Lower leg skin (tissue), 4 donors: ENCODE data around the gene TBPL2. TPM values are rescaled to one million over a fixed set of nuclear protein-coding genes. Genes with fewer than 3 reads are reported as not detected.

Experiments
- DNase-seq, 2 donors: peaks; one replicate each; pipeline ENCODE4 v3.0.0-alpha.2; 2019; ENCODE audit warnings: low spot score in 2 of 2
- H3K4me3 ChIP-seq: fragments of 200-600 bp; sonication (generic); 2 replicates; pipeline ENCODE4 v1.5.1; 2017; ENCODE audit warnings: mild to moderate bottlenecking, low read depth; ENCODE audit not compliant: poor library complexity, severe bottlenecking
- POLR2A ChIP-seq, 2 donors: fragments of 450-650 bp; IDR thresholded peaks; one replicate each; pipeline ENCODE4 v1.6.1; 2016 to 2017; ENCODE audit warnings: antibody characterized with exemption in 2 of 2, mild to moderate bottlenecking in 1 of 2, moderate library complexity in 1 of 2
- WGBS, 2 donors: methylation state at CpG; one replicate each; pipeline ENCODE4 v1.1.5; 2018; 5-methylcytosine and 5-hydroxymethylcytosine counted together
- intact Hi-C: fragments of 100-400 bp; cut with DNase I; formaldehyde crosslinking; loops from one replicate; pipeline ENCODE4 v1.15.0; 2023; ENCODE audit warnings: low total_unique reads
- total RNA-seq, 4 donors: library from RNA; depleted of rRNA; stranded (reverse); fragments of >200 nt; gene quantifications; one replicate each; pipeline ENCODE4 v1.1.0, GENCODE V29; 2016
- TF ChIP-seq, protein P1 (sequence below), 3 donors: fragments of 450-650 bp; IDR thresholded peaks; one replicate each; pipeline ENCODE4 v1.5.1; 2016; ENCODE audit warnings: antibody characterized with exemption in 3 of 3, mild to moderate bottlenecking in 3 of 3, moderate library complexity in 2 of 3

TBPL2 gene
- total RNA-seq, 4 donors from 2014 or later: not detected

DNA sequence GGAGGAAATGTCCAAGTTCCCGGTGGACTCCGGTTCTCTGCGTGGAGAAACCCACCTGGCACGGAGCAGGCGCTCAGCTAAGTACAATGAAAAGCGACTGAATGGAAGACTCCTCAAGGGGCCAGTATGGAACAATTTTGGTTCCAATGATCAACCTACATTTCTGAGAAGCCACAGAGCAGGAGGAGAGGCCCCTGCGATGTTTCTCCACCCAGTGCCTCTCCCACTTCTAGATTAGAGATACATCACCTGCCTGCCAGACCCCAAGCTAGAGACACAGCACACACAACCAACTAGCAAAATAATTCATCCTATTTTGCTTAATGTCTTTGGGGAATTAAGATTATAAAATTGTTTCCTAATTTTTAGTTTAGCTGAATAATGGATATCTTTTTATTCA, 67.6 kb downstream of the TBPL2 start:
- 95 to 96% methylated on average over 7 of the region's 7 CpGs for WGBS, 2 donors
- TF ChIP-seq POLR2A (IDR thresholded peaks at IDR 0.05): no peak
- TF ChIP-seq, protein P1, sequence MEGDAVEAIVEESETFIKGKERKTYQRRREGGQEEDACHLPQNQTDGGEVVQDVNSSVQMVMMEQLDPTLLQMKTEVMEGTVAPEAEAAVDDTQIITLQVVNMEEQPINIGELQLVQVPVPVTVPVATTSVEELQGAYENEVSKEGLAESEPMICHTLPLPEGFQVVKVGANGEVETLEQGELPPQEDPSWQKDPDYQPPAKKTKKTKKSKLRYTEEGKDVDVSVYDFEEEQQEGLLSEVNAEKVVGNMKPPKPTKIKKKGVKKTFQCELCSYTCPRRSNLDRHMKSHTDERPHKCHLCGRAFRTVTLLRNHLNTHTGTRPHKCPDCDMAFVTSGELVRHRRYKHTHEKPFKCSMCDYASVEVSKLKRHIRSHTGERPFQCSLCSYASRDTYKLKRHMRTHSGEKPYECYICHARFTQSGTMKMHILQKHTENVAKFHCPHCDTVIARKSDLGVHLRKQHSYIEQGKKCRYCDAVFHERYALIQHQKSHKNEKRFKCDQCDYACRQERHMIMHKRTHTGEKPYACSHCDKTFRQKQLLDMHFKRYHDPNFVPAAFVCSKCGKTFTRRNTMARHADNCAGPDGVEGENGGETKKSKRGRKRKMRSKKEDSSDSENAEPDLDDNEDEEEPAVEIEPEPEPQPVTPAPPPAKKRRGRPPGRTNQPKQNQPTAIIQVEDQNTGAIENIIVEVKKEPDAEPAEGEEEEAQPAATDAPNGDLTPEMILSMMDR (IDR thresholded peaks at IDR 0.05): no peak
- no peak for DNase-seq
- intact Hi-C loops: no loop called here
- H3K4me3 ChIP-seq: no peak overlapping the region

DNA sequence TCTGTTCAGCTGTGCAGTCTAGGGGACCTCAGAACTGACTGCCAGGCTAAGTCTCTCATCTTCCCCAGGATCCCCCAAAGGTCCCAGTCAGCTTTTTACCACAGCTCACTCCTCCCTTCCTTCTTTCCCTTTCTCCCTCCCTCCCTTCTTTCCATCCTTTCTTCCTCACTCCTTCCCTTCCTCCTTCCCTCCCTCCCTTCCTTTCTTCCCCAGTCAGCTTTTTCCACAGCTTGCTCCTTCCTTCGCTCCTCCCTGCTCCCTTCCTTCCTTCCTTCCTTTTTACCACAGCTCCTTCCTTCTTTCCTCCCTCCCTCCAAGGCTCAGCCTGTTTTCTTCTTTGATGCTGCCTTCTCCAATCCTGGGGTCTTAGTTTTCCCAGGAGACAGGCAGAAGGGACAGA, 68.0 kb downstream of the TBPL2 start:
- intact Hi-C loops: no loop called here
- no peak for DNase-seq
- H3K4me3 ChIP-seq: no peak overlapping the region
- no peak for TF ChIP-seq POLR2A (IDR thresholded peaks at IDR 0.05)
- TF ChIP-seq, protein P1 (IDR thresholded peaks at IDR 0.05): no peak
- WGBS, 2 donors: 95 to 100% methylated on average over 1 of the region's 1 CpG

DNA sequence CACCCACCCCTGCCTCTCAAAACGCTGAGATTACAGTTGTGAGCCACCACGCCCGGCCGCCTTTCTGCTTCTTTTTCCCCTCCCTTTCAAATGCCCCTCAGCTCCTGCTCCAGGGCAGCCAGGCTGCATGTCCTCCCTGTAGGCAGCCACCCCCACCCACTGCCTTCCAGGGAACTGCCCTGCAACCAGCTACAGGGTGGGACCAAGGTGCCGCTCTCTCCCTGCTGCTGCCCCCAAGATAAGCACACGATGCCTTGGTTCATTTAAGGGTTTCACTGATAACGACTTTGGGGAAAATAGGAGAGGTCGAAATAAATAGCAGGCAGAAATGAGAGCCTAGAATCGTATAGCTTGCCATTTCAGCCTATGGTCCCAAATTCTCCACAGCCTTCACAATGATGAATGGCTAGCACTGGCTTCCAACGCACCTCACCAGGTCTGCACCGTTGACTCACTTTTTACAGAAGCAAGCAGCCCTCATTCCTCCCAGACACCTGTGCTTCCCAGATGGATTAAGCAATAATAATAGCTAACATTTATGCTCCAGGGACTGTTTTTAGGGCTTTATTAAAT, 69.4 kb downstream of the TBPL2 start:
- TF ChIP-seq POLR2A (IDR thresholded peaks at IDR 0.05): no peak
- TF ChIP-seq, protein P1 (IDR thresholded peaks at IDR 0.05): no peak
- intact Hi-C loops: no loop called here
- H3K4me3 ChIP-seq: no peak overlapping the region
- WGBS, 2 donors: 87 to 89% methylated on average over 11 of the region's 11 CpGs
- DNase-seq: no peak

DNA sequence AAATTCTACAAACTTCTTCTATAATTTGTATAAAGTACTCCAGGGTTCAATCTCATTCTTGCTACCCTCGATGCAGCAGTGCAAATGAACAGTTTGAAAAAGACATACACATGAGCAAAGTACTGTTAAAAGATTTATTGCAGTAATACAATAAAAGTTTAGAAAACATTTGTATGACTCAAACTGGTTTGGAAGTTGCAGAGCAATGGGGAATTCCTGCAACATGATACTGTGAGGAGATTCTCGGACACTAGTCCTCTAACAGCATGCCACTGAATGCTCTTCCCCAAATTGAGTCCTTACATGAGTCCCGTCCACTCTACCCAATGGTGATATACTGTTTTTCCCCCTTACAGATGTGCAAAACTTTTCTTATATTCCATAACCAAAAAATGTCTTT, 74.1 kb downstream of the TBPL2 start:
- 53% methylated on average over 3 of the region's 3 CpGs for WGBS, 2 donors
- DNase-seq: no peak
- TF ChIP-seq, protein P1 (IDR thresholded peaks at IDR 0.05): no peak
- no peak for TF ChIP-seq POLR2A (IDR thresholded peaks at IDR 0.05)
- H3K4me3 ChIP-seq: no peak overlapping the region
- intact Hi-C loops: no loop called here

Other genes with a start within 250 kb of the TBPL2 start
- 1 to 10 TPM in 2 of 4 donors, under 1 TPM in 2; 0.53 to 2.4 (median 1.1) TPM for gene DLGAP5, start 249.0 kb downstream of the TBPL2 start, total RNA-seq
- 10 to 100 TPM; 29.7 to 48.1 (median 37.3) TPM for gene FBXO34, start 169.2 kb downstream of the TBPL2 start, total RNA-seq
- gene ATG14, start 28.8 kb downstream of the TBPL2 start, total RNA-seq: 10 to 100 TPM; 14.8 to 24.9 (median 17.2) TPM
- gene KTN1, start 139.6 kb upstream of the TBPL2 start, total RNA-seq: 100 to 1,000 TPM in 3 of 4 donors, 10 to 100 TPM in 1; 97.7 to 117 (median 106) TPM